ENCODE measurements around the gene IQCK.
A peak's percentile ranks its signal among the peaks of the same experiment; 100 is the strongest.

Gene IQCK

GRCh38 chr16:19745286-19746010, 27.4 kb downstream of the IQCK start:
- no peak for TF ChIP-seq CTCF (IDR thresholded peaks at IDR 0.05; ENCODE audit: insufficient read depth, low read depth, low read length, missing control alignments)
- no peak for DNase-seq (ENCODE audit: low read depth)
- H3K4me3 ChIP-seq (ENCODE audit: low read length): no peak overlapping the region

- no peak overlapping the region for H3K4me3 ChIP-seq (ENCODE audit: low read length)
- TF ChIP-seq CTCF (IDR thresholded peaks at IDR 0.05; ENCODE audit: insufficient read depth, low read depth, low read length, missing control alignments): no peak
- no peak for DNase-seq (ENCODE audit: low read depth)
Measured at GRCh38 chr16:19746561-19746960, 28.5 kb downstream of the IQCK start.

GRCh38 chr16:19748389-19749168, 30.5 kb downstream of the IQCK start:
- no peak for TF ChIP-seq CTCF (IDR thresholded peaks at IDR 0.05; ENCODE audit: insufficient read depth, low read depth, low read length, missing control alignments)
- DNase-seq (ENCODE audit: low read depth): peak; percentile 51
- H3K4me3 ChIP-seq (ENCODE audit: low read length): no peak overlapping the region

GRCh38 chr16:19749571-19750080, 31.6 kb downstream of the IQCK start:
- H3K4me3 ChIP-seq (ENCODE audit: low read length): no peak overlapping the region
- no peak for TF ChIP-seq CTCF (IDR thresholded peaks at IDR 0.05; ENCODE audit: insufficient read depth, low read depth, low read length, missing control alignments)
- DNase-seq (ENCODE audit: low read depth): no peak

GRCh38 chr16:19751478-19752385, 33.7 kb downstream of the IQCK start:
- no peak for TF ChIP-seq CTCF (IDR thresholded peaks at IDR 0.05; ENCODE audit: insufficient read depth, low read depth, low read length, missing control alignments)
- no peak overlapping the region for H3K4me3 ChIP-seq (ENCODE audit: low read length)
- no peak for DNase-seq (ENCODE audit: low read depth)

GRCh38 chr16:19753815-19754643, 36.0 kb downstream of the IQCK start:
- TF ChIP-seq CTCF (IDR thresholded peaks at IDR 0.05; ENCODE audit: insufficient read depth, low read depth, low read length, missing control alignments): no peak
- H3K4me3 ChIP-seq (ENCODE audit: low read length): no peak overlapping the region
- DNase-seq (ENCODE audit: low read depth): peak; percentile 47

All from epithelial cell of esophagus (primary cell).